ENCODE measurements around the gene TGM1. TPM values are rescaled to one million over a fixed set of nuclear protein-coding genes. Genes with fewer than 3 reads are reported as not detected.

Gene TGM1
- total RNA-seq, 2 experiments from 2014 or later: 2.7 to 3.1 TPM

- H3K4me3 Mint-ChIP-seq: peak overlapping the region; percentile 90
- ChIA-PET POLR2A (interaction anchor here (0.7 to 5.0 kb wide), 9 partner anchors 13 to 160 kb away, joined by 3 to 48 read pairs (median 13); partner anchors contain the start of genes CBLN3, CHMP4A, DHRS1 and KHNYN), CTCF (interaction anchor here (1.3 to 8.7 kb wide), 9 partner anchors 8 to 156 kb away, joined by 4 to 98 read pairs (median 24); partner anchors contain the start of genes CIDEB, DCAF11, DHRS1 and NOP9)
- H3K27me3 Mint-ChIP-seq (ENCODE audit: low read depth): no peaks in the 10 kb centered on the region
- H3K36me3 Mint-ChIP-seq (ENCODE audit: low read depth): peaks cover 21% of the 10 kb centered on the region
- ATAC-seq (no peak), DNase-seq (no peak)
- peak overlapping the region; percentile 91 for H3K27ac Mint-ChIP-seq
- H3K9me3 Mint-ChIP-seq (ENCODE audit: insufficient read depth): no peaks in the 10 kb centered on the region
- H3K4me1 Mint-ChIP-seq (ENCODE audit: low read depth): peaks cover 46% of the 10 kb centered on the region
These were observed 7.0 kb upstream of the TGM1 start for GRCh38 chr14:24269910-24270536.

GRCh38 chr14:24269368-24269767, 6.4 kb upstream of the TGM1 start:
- Mint-ChIP-seq H3K27ac (no peak overlapping the region), H3K4me3 (no peak overlapping the region), H3K36me3 (ENCODE audit: low read depth) (peaks cover 21% of the 10 kb centered on the region), H3K27me3 (ENCODE audit: low read depth) (no peaks in the 10 kb centered on the region), H3K4me1 (ENCODE audit: low read depth) (peaks cover 45% of the 10 kb centered on the region), H3K9me3 (ENCODE audit: insufficient read depth) (no peaks in the 10 kb centered on the region)
- CTCF ChIA-PET: interaction anchor here (3.2 to 8.7 kb wide), 5 partner anchors 12 to 29 kb away, joined by 16 to 98 read pairs (median 54); partner anchors contain the start of genes DHRS1, NOP9 and TINF2
- ATAC-seq (no peak), DNase-seq (no peak)
- POLR2A ChIA-PET: interaction anchor here (0.7 to 5.0 kb wide), 4 partner anchors 22 to 54 kb away, joined by 3 to 48 read pairs (median 4); partner anchors contain the start of genes MDP1 and TINF2

GRCh38 chr14:24268225-24268624, 5.2 kb upstream of the TGM1 start:
- Mint-ChIP-seq H3K36me3 (ENCODE audit: low read depth) (peaks cover 21% of the 10 kb centered on the region), H3K4me1 (ENCODE audit: low read depth) (peaks cover 33% of the 10 kb centered on the region), H3K4me3 (no peak overlapping the region), H3K27me3 (ENCODE audit: low read depth) (no peaks in the 10 kb centered on the region), H3K9me3 (ENCODE audit: insufficient read depth) (no peaks in the 10 kb centered on the region), H3K27ac (no peak overlapping the region)
- ChIA-PET POLR2A (interaction anchor here (1.3 to 5.0 kb wide), 2 partner anchors 21 to 26 kb away, joined by 3 to 48 read pairs; partner anchors contain the start of gene TINF2), CTCF (interaction anchor here (1.9 to 8.7 kb wide), 2 partner anchors 26 to 29 kb away, joined by 5 to 98 read pairs; partner anchors contain the start of gene TINF2)
- ATAC-seq: no peak
- no peak for DNase-seq

- CTCF ChIA-PET: interaction anchor here (1.9 kb wide), 1 partner anchor 29 kb away, joined by 5 read pairs; no protein-coding TSS in a partner anchor
- no peak overlapping the region for H3K27ac Mint-ChIP-seq
- ATAC-seq: no peak
- no peaks in the 10 kb centered on the region for H3K9me3 Mint-ChIP-seq (ENCODE audit: insufficient read depth)
- peaks cover 21% of the 10 kb centered on the region for H3K36me3 Mint-ChIP-seq (ENCODE audit: low read depth)
- H3K4me3 Mint-ChIP-seq: no peak overlapping the region
- H3K4me1 Mint-ChIP-seq (ENCODE audit: low read depth): peaks cover 26% of the 10 kb centered on the region
- H3K27me3 Mint-ChIP-seq (ENCODE audit: low read depth): no peaks in the 10 kb centered on the region
- POLR2A ChIA-PET: interaction anchor here (1.0 to 5.0 kb wide), 2 partner anchors 20 to 25 kb away, joined by 3 to 48 read pairs; partner anchors contain the start of gene TINF2
- DNase-seq: no peak
These were observed 4.5 kb upstream of the TGM1 start for GRCh38 chr14:24267516-24267915.

- DNase-seq (no peak), ATAC-seq (no peak)
- Mint-ChIP-seq H3K27ac (no peak overlapping the region), H3K9me3 (ENCODE audit: insufficient read depth) (no peaks in the 10 kb centered on the region), H3K36me3 (ENCODE audit: low read depth) (peaks cover 21% of the 10 kb centered on the region), H3K4me3 (no peak overlapping the region), H3K4me1 (ENCODE audit: low read depth) (peaks cover 17% of the 10 kb centered on the region), H3K27me3 (ENCODE audit: low read depth) (no peaks in the 10 kb centered on the region)
- ChIA-PET POLR2A (interaction anchor here (0.9 to 1.0 kb wide), 2 partner anchors 16 to 24 kb away, joined by 3 read pairs; partner anchors contain the start of gene TINF2), CTCF (interaction anchor here (1.8 to 1.9 kb wide), 2 partner anchors 24 to 30 kb away, joined by 5 to 9 read pairs; partner anchors contain the start of gene TINF2)
These were observed 3.6 kb upstream of the TGM1 start for GRCh38 chr14:24266344-24267244.

GRCh38 chr14:24264298-24264697, 1.3 kb upstream of the TGM1 start:
- ChIA-PET CTCF (interaction anchor here (1.4 kb wide), 1 partner anchor 69 kb away, joined by 3 read pairs; no protein-coding TSS in a partner anchor), POLR2A (no interaction called here)
- H3K36me3 Mint-ChIP-seq (ENCODE audit: low read depth): peaks cover 18% of the 10 kb centered on the region

GRCh38 chr14:24263848-24264247, 871 bp upstream of the TGM1 start:
- no peak overlapping the region for H3K4me3 Mint-ChIP-seq
- POLR2A ChIA-PET: no interaction called here
- CTCF ChIA-PET: interaction anchor here (0.9 kb wide), 1 partner anchor 44 kb away, joined by 3 read pairs; the partner anchor contains the start of gene CIDEB
- no peaks in the 10 kb centered on the region for H3K9me3 Mint-ChIP-seq (ENCODE audit: insufficient read depth)
- no peak for DNase-seq
- H3K27me3 Mint-ChIP-seq (ENCODE audit: low read depth): no peaks in the 10 kb centered on the region
- no peak for ATAC-seq
- no peak overlapping the region for H3K27ac Mint-ChIP-seq
- H3K4me1 Mint-ChIP-seq (ENCODE audit: low read depth): no peaks in the 10 kb centered on the region
- peaks cover 16% of the 10 kb centered on the region for H3K36me3 Mint-ChIP-seq (ENCODE audit: low read depth)

More at GRCh38 chr14:24264298-24264697, 1.3 kb upstream of the TGM1 start:
- Mint-ChIP-seq H3K4me3 (no peak overlapping the region), H3K4me1 (ENCODE audit: low read depth) (peaks cover 3% of the 10 kb centered on the region), H3K27me3 (ENCODE audit: low read depth) (no peaks in the 10 kb centered on the region), H3K9me3 (ENCODE audit: insufficient read depth) (no peaks in the 10 kb centered on the region), H3K27ac (no peak overlapping the region)
- ATAC-seq (no peak), DNase-seq (no peak)

DNA sequence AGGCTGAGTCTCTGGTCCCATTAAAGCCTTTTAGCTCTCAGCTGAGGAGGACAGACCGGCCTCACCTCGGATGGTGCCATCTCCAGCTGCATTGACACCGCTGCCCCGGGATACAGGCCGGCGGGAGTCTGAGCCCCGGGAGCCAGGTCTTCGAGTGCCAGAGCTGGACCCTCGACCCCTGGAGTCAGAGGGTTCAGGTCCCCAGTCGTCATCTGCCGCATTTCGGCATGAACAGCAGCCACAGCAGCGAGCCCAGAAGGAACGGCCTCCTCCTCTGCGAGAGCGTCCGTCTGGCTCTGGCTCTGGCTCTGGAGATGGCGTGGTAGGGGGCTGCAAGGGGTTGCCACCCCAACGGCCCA, 1.0 kb downstream of the TGM1 start:
- ChIA-PET CTCF (interaction anchor here (0.7 to 1.6 kb wide), 6 partner anchors 9 to 46 kb away, joined by 3 to 5 read pairs (median 4); partner anchors contain the start of genes CIDEB, MDP1, RABGGTA and TINF2), POLR2A (interaction anchor here (1.1 to 1.5 kb wide), 3 partner anchors 9 to 15 kb away, joined by 4 to 5 read pairs (median 4); partner anchors contain the start of gene RABGGTA)
- H3K27me3 Mint-ChIP-seq (ENCODE audit: low read depth): no peaks in the 10 kb centered on the region
- no peak overlapping the region for H3K27ac Mint-ChIP-seq
- no peaks in the 10 kb centered on the region for H3K4me1 Mint-ChIP-seq (ENCODE audit: low read depth)
- H3K4me3 Mint-ChIP-seq: no peak overlapping the region
- H3K36me3 Mint-ChIP-seq (ENCODE audit: low read depth): peaks cover 8% of the 10 kb centered on the region
- DNase-seq: no peak
- no peaks in the 10 kb centered on the region for H3K9me3 Mint-ChIP-seq (ENCODE audit: insufficient read depth)
- no peak for ATAC-seq

- Mint-ChIP-seq H3K4me3 (no peak overlapping the region), H3K27ac (no peak overlapping the region), H3K36me3 (ENCODE audit: low read depth) (peaks cover 3% of the 10 kb centered on the region), H3K4me1 (ENCODE audit: low read depth) (no peaks in the 10 kb centered on the region), H3K27me3 (ENCODE audit: low read depth) (no peaks in the 10 kb centered on the region), H3K9me3 (ENCODE audit: insufficient read depth) (no peaks in the 10 kb centered on the region)
- ATAC-seq (no peak), DNase-seq (no peak)
- ChIA-PET CTCF (interaction anchor here (0.8 to 1.6 kb wide), 4 partner anchors 9 to 46 kb away, joined by 3 to 5 read pairs (median 4); partner anchors contain the start of genes CIDEB, RABGGTA and TINF2), POLR2A (interaction anchor here (1.5 kb wide), 2 partner anchors 9 to 10 kb away, joined by 4 to 5 read pairs; partner anchors contain the start of gene RABGGTA)
These were observed 1.6 kb downstream of the TGM1 start for GRCh38 chr14:24261256-24261968.

GRCh38 chr14:24260780-24261157, 2.2 kb downstream of the TGM1 start:
- Mint-ChIP-seq H3K4me1 (ENCODE audit: low read depth) (no peaks in the 10 kb centered on the region), H3K27ac (no peak overlapping the region), H3K9me3 (ENCODE audit: insufficient read depth) (no peaks in the 10 kb centered on the region), H3K4me3 (no peak overlapping the region), H3K36me3 (ENCODE audit: low read depth) (no peaks in the 10 kb centered on the region), H3K27me3 (ENCODE audit: low read depth) (no peaks in the 10 kb centered on the region)
- ChIA-PET POLR2A (no interaction called here), CTCF (no interaction called here)
- DNase-seq (no peak), ATAC-seq (no peak)
